ENCODE measurements around the gene TMEM221.
"Not testable (repeated sequence)": the region's sequence is repeated elsewhere in the genome, so short reads cannot be mapped to it uniquely, and the experiment has no call there.

TMEM221 gene

DNA sequence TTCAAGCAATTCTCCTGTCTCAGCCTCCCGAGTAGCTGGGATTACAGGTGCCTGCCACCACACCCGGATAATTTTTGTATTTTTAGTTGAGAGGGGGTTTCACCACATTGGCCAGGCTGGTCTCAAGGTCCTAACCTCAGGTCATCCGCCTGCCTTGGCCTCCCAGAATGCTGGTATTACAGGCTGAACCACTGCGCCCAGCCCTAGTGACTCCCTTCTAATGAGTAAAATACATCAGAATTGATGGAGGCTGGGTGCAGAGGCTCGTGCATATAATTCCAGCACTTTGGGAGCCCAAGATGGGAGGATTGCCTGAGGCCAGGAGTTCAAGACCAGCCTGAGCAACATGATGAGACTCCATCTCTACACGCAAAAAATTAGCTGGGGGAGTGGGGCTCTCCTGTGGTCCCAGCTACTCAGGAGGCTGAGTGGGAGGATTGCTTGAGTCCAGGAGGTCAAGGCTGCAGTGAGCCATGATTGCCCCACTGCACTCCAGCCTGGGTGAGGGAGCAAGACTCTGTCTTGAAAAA lies 26.6 kb upstream of the TMEM221 start:
- not testable (repeated sequence) for FAIRE-seq; DNase-seq (ENCODE audit: insufficient read length, low spot score)

DNA sequence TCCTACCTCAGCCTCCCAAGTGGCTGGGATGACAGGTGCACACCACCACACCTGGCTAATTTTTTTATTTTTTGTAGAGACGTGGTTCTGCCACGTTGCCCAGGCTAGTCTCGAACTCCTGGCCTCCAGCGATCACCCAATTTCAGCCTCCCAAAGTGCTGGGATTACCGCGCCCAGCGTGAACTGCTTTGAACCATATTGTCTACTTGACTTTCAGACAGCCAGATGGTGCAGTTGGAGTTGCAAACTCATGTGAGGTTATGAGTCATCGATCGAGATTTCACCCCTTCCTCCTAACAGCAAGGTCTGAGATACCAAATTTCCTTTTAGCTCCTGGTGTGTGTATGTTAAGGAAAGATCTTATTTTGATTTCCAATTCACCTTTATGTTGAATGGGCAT lies 24.6 kb upstream of the TMEM221 start:
- DNase-seq (ENCODE audit: insufficient read length, low spot score): peak; percentile 55
- FAIRE-seq: peak; percentile 88

GRCh38 chr19:17471410-17472125 lies 23.1 kb upstream of the TMEM221 start:
- no peak for DNase-seq (ENCODE audit: insufficient read length, low spot score)
- no peak for FAIRE-seq

DNA sequence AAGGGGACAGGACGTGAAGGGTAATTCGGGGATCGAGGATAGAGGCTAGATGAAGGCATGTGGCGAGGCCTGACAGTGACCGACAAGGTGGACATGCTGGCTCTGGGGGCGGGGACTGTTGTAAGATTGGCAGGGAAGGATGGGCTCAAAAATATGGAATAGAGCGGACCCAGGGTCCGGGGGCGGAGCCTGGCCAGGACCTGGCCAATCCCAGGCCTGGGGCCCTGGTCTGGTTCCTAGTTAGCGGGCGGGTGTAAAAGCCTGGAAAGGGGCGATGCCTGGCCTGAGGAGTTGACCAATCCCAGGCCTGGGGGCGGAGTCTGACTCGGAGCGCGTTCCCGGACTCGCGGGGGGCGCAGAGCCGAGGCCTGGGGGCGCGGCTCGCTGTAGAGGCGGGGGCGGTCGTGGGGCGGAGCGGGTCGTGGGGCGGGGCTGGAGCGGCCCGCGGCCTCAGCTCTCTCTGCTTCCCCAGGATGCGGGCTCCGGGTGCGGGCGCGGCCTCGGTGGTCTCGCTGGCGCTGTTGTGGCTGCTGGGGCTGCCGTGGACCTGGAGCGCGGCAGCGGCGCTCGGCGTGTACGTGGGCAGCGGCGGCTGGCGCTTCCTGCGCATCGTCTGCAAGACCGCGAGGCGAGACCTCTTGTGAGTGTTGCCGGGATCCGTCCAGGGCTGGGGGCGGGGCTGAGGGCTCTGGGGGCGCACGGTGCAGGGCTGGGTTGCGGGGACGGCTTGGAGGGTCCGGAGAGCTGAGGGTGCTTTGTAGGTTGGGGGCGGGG lies 21.8 kb upstream of the TMEM221 start, which contains the start of gene SLC27A1:
Gene SLC27A1 (plus strand): TSS at position 457 of the 774 bp plus-strand sequence. CDS start 17 bp downstream, at position 474.
- FAIRE-seq (no peak), DNase-seq (ENCODE audit: insufficient read length, low spot score) (peak; percentile 98)

- FAIRE-seq (peak; percentile 89), DNase-seq (ENCODE audit: insufficient read length, low spot score) (peak; percentile 88)
Measured at GRCh38 chr19:17469481-17470067, 21.1 kb upstream of the TMEM221 start.

DNA sequence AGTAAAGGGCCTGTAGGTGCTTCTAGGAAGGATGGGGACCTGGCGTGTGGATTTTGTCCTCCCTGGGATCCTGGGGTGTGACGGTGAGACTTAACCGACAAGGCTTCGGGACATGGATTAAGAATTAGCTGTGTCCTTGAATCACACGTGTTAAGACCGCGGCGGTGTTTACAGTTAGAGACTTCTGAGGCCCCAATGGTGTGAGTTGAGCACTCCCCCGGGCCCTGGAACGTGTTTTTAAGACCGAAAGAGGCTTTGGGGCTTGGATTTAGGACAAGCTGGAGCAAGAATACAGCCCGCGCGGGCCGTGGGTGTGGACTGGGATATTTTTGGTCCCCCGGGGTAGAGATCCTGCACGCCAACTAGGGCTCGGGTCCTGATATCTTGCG lies 20.6 kb upstream of the TMEM221 start:
- no peak for FAIRE-seq
- no peak for DNase-seq (ENCODE audit: insufficient read length, low spot score)

DNA sequence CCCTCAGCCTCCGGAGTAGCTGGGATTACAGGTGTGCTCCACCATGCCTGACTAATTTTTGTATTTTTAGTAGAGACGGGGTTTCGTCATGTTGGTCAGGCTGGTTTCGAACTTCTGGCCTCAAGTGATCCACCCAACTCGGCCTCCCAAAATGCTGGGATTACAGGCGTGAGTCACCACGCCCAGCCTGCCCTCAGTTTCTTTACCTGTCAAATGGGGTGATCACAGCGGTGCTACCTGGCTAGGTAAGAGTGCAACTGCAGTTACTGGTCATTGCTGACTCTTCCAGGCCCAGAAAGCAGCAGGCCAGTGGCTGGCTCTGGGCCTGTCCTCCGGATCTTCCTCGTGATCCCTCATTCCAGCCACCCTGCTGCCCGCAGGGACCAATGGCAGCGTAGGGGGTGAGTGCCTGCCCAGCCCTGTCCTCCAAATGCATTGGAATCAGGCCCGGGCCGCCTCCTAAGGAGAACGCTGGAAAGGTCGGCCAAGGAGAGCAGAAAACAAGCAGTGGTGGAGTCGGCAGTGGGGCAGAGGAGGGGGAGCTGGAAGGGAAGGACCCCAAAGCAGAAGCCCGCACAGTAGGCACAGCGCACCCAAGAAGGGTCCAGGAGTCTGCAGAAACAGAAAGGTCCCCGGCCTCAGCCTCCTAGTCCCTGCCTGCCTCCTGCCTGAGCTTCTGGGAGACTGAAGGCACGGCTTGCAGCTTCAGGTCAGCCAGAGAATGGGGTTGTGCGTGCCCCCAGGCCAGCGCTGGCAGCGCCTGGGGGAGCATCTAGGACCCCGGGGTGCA lies 20.0 kb upstream of the TMEM221 start:
- no peak for FAIRE-seq

DNA sequence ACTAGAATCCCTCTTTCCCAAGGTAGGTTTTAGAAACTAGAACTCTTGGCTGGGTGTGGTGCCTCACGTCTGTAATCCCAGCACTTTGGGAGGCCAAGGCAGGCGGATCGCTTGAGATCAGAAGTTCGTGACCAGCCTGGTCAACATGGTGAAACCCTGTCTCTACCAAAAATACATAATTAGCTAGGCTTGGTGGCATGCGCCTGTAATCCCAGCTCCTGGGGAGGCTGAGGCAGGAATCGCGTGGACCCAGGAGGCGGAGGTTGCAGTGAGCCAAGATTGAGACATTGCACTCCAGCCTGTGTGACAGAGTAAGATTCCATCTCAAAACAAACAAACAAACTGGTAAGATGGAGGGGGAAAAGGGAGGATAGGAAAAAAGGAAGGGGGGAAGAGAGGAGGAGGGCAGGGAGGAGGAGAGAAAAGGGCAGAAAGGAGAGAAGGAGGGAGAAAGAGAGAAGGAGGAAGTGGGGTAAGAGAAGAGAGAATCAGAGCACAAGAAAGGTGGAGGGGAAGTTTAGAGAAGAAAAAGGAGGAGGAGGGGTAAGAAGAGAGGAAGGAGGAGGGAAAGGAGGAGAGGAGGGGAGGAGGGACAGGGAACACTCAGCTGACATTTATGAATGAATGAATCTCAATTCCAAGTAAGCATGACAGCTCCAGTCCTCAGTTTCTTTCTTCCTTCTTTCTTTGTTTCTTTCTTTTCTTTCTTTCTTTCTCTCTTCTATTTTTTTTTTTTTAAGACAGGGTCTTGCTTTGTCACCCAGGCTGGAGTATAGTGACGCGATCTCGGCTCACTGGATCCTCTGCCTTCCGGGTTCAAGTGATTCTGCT lies 19.2 kb upstream of the TMEM221 start:
- FAIRE-seq (no peak), DNase-seq (ENCODE audit: insufficient read length, low spot score) (no peak)

More for the DNA sequence above, 20.0 kb upstream of the TMEM221 start:
- no peak for DNase-seq (ENCODE audit: insufficient read length, low spot score)

GRCh38 chr19:17466487-17466850 lies 18.0 kb upstream of the TMEM221 start:
- DNase-seq (ENCODE audit: insufficient read length, low spot score): no peak
- FAIRE-seq: no peak

DNA sequence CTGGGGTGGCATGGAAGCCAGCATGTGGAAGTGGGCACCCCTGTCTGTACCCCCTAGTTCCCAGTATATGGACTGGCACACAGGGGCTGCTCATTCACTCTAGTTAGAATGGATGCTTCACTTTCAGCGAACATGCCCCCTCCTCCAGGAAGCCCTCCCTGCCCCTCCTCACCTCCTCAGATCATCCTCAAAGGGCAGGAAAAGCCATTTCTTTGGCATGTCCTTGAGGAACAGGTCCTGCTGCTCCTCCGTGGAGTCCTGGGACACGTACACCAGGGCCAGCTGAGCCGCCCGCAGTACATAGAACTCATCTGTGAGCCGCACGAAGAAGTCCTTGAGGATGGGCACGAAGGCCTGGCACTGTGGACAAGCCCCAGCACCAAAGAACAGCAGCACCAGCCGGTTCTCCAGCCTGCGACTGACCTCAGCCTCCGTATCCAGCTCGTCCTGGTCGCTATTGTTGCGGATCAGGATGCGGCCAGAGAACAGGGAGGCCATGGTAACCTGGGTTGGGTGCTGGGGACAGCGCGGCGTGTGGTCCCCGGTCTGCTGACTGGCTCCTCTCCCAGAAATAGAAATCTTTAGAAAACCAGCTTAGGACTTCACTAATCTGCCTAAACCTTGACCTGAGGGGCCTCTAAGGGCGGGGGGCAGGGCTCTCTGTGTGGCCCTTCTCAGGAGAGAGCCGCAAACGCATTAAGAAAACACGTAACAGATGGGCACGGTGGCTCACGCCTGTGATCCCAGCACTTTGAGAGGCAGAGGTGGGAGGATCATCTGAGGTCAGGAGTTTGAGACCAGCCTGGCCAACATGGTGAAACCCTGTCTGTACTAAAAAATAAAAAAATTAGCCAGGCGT lies 12.1 kb upstream of the TMEM221 start, which contains the start of gene NXNL1:
Gene NXNL1 (minus strand): TSS at position 555 of the 859 bp plus-strand sequence. CDS start 57 bp downstream, at position 498.
- FAIRE-seq (no peak), DNase-seq (ENCODE audit: insufficient read length, low spot score) (no peak)

DNA sequence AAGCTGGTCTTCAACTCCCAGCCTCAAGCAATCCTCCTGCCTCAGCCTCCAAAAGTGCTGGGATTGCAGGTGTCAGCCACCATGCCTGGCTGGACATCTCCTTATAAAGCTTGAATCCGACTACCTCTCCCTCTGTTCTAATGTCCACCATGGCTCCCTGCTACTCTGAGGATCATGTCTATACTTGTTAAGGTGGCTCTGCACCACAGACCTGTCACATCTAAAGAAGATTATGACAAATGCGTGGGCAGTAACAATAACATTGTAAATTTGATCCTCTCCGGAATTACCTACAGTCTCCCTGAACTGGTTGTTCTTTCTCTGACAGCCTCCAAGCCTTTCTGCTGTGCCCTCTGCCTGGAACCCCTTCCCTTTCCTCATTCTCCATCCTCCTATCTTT lies 10.5 kb upstream of the TMEM221 start:
- DNase-seq (ENCODE audit: insufficient read length, low spot score): no peak
- no peak for FAIRE-seq

- FAIRE-seq: no peak
- no peak for DNase-seq (ENCODE audit: insufficient read length, low spot score)
Measured at GRCh38 chr19:17457616-17458015, 9.1 kb upstream of the TMEM221 start.

- DNase-seq (ENCODE audit: insufficient read length, low spot score) (no peak), FAIRE-seq (no peak)
Measured at GRCh38 chr19:17456127-17456526, 7.7 kb upstream of the TMEM221 start.

DNA sequence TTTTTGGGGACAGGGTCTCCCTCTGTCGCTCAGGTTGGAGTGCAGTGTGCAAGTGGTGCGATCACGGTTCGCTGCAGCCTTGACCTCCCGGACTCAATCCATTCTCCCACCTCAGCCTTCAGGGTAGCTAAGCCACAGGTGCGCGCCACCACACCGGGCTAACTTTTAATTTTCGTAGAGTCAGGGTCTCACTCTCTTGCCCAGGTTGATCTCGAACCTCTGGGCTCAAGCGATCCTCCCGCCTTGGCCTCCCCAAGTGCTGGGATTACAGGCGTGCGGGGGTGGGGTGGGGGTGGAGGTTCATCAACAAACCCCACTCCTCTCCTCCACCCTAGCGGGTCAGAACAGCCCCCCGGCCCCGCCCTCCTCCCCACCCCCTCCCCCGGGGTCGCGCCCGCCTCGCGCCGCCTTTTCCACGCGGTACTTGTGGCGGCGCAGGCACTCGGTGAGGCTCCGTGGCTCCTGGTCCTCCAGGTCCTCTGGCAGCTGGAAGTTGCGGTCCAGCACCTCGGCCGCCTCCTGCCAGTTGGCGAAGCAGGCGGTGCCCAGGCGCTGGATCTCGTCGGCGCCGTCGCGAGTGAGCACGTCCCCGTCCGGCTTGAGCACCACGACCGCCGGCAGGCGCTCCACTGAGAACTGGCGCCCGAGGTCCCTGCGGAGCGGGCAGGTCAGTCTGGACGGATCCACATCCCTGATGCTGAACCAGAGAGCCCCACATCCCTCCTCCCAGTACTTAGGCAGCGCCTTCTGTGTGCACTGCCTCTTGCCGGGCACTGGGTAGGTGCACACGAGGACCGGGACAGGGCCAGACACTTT lies 7.0 kb upstream of the TMEM221 start:
- no peak for FAIRE-seq
- DNase-seq (ENCODE audit: insufficient read length, low spot score): no peak

GRCh38 chr19:17454576-17455071 lies 6.2 kb upstream of the TMEM221 start:
- FAIRE-seq: no peak
- DNase-seq (ENCODE audit: insufficient read length, low spot score): no peak

GRCh38 chr19:17451820-17452219 lies 3.4 kb upstream of the TMEM221 start:
- FAIRE-seq (no peak), DNase-seq (ENCODE audit: insufficient read length, low spot score) (no peak)

GRCh38 chr19:17450264-17451075 lies 2.0 kb upstream of the TMEM221 start:
- no peak for DNase-seq (ENCODE audit: insufficient read length, low spot score)
- no peak for FAIRE-seq
